Amygdala (tissue), 56 donors: ENCODE data around the gene FAM110C.
"Not testable (repeated sequence)": the region's sequence is repeated elsewhere in the genome, so short reads cannot be mapped to it uniquely, and the experiment has no call there.

ENCODE experiments used
- DNase-seq, 56 donors: peaks; one replicate each; lab custom pipeline; 2025; lab: John Stamatoyannopoulos, UW

The FAM110C gene

DNA sequence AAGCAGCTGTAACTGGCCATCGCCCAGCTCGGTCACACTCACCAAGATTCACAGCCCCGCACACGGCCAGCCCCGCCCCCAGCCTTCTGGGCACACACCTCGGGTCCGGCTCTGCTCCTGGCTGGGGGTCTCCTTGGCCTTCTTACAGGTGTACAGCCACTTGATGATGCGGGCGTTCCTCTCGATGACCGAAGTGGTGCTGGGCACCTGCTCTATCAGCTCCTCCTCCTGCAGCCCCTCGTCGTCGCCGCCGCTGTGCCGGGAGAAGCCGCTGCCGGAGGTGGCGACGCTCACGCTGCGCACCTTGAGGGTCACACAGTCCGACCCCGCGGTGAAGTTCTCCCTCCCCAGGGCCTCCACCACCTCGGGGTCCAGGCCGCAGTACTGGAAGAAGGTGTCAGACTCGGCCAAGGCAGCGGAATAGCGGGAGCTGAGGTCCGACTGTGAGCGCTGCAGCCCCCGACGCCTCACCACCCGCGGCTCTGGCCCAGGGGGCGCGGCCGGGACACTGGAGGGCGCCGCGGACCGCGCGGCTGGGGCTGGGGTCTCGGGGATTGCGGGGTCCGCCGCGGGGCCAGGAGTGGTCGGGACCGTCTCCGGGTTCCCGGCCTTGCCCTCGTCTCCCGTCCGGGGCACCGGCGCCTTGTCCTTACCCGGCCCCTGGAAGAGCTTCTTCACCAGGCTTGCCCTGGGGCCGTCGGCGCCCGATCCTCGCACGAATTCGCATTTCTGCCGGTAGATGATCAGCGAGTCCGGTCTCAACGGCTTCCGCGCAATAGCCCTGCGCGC, 769 bp downstream of the FAM110C start:
- peak in 2 of 56 donors; percentile 8 to 24 for DNase-seq

- no peak for DNase-seq
These were observed 1.5 kb downstream of the FAM110C start for GRCh38 chr2:44748-45341.

DNA sequence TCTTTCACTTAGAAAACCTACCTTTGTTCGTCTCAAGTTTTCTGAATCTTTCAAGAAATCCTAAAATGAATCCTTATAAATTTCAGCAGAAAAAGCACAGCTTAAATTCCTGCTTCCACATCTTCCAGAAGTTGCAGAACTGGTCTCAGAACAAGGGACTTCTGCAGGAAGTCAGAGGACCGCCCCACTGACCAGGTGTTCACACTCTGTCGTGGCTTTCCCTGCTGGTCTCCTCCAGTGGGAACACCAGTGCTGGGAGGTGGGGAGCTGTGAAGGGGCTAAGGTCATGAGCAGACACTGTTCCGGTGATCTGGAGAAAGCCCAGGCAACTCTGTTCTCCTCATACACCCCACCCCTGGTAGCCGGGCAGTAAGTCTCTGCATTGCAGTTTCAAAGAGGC, 3.5 kb downstream of the FAM110C start:
- DNase-seq = no peak

DNA sequence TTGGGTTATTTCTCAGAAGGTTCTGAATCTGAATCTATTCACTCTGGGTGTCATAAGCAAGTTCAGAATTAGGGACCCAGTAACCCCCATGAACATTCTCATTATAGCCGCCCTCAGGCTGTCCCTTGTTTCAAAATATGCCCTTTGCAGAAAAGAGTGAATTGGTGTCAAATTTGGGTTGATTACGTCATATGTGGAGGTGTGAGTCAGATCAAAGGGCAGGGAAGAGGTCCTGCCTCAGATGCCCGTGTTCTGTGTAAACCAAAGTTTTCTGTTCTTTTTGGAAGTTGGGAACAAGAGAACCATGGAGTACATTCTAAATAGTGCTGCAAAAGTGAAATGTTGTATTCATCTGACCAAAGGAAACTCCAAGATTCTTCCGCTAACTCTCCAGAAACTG, 5.8 kb downstream of the FAM110C start:
- no peak for DNase-seq

DNA sequence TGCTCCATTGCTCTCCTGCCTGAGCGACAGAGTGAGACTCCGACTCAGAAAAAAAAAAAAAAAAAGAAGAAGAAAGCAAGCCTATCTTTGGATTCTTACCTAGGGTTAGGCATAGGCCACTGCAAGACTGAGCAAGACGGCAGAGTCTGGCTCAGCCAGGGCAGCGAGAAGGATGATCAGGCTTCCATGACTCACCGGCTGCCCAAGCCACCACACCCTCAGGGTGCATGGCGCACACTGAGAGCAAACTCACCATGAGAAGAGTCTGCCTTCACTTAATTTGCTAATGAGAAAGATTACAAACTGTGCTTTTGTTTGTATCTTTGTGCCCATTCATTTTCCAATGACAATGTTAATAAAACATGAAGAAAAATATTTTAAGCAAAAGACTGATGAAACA, 8.2 kb downstream of the FAM110C start:
- DNase-seq = no peak

DNA sequence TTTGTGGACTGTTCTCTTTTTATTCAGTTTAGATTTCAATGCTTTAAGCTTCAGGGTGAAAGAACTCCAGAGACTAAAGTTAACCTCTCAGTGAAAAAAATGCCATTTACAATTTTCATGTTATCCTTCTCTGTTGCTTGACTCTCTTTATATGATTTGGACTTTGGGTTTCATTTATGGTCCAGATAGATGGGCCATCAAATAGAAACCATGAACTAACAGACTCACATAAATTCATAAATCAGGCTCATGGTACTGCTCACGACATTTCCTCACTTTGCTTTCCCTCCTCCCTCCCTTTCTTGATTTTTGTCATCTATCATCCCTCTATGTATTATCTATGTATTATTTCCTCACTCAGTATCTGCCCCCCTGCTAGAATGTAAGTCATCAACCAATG, 10.0 kb downstream of the FAM110C start:
- DNase-seq = no peak

DNA sequence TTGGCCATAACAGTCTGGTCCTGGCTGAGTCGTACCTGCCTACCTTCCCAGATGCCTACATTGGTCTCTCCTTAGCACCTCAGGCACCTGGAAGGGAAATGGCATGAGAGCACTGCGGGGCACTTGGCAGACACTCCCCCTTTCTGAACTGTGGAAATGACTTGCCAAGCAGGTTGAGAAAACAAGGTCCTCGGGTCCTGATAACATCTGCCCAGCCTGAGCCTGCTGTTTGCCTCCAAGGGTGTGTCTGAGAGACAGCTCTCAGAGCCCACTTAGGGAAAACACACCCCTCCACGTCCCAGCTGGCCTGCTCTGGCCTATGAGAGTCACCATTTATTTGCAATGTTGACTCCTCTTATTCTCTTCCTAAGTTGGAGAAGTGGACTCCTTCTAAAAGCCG, 10.5 kb downstream of the FAM110C start:
- DNase-seq = no peak

- no peak for DNase-seq
These were observed 12.7 kb downstream of the FAM110C start for GRCh38 chr2:33620-34019.

DNA sequence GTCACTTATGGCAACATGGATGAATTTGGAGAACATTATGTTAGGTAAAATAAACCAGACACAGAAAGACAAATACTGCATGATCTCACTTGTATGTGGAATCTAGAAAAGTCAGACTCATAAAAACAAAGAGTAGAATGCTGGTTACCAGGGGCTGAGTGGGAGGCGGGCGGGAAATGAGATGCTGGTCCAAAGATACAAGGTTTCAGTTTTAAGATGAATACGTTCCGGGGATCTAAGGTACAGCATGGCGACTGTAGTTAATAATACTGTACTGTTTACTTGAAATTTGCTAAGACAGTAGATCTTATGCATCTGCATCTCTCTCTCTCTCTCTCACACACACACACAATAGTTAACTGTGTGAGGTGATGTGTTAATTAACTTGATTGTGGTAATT, 14.2 kb downstream of the FAM110C start:
- no peak for DNase-seq

DNA sequence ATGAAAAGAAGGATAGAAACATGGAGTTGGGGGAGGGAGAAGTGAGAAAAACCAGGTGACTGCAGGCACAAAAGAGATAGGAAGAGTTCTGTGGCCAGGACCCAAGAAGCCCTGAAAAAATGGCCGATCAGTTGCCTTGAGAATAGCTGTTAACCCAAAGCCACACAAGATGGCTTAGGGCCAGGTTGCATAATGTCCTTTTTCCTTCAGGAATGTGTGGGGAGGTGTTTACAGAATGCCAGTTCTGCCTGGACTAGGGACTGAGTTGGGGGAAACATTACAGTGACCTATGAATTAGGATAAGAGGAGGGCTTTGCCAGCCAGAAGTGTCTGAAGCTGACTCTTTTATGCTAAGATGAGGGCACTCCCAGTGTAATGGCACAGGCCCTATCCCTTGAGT, 17.1 kb downstream of the FAM110C start:
- DNase-seq = no peak

DNA sequence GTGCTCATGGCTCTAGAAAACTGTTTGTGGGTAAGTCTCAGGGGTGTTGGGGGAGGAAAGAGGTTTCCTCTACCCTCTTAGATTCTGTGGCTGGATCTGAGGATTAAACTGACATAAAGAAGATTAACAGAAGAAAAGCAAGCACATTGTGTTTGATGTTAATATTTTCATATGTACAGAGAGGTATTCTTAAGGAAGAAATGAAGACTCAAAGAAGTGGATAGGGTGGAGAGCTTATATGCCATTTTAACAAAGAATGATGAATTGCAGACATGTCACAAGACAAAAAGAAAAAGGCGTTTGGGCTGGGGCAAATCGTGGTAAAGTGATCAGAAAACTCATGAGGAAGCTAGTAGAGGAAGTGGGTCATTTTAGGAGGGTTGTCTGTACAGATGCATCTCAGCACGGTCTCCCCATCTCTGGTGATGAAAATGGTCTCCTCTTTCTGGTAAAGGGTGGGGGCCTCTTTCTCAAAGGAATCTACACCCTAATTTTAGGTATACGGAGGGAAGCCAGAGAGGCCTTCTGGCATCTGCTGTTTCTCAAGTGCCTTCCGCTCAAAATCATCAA, 17.8 kb downstream of the FAM110C start:
- DNase-seq = no peak

DNA sequence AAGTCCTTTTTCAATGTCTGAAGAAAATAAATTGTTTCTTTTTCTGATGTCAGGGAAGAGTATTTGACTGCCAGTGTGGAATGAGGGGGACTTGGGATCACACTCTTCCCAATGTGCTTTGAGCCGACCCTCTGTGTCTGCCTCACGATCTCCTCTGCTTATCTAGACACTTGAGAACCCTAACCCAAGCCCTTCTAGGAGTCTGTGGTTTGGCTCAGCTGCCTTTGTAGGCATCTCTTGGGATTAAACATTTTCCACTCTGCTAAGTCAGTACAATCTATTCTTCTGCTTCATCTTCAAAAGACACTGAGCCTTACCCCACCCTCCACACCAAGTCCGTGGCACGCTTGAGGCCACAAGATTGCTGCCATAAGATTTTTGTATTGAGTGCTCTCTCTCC, 19.4 kb downstream of the FAM110C start:
- DNase-seq = no peak

GRCh38 chr2:25543-25942, 20.8 kb downstream of the FAM110C start:
- no peak for DNase-seq

GRCh38 chr2:24591-24990, 21.7 kb downstream of the FAM110C start:
- not testable (repeated sequence) for DNase-seq

GRCh38 chr2:24107-24506, 22.2 kb downstream of the FAM110C start:
- DNase-seq = no peak

DNA sequence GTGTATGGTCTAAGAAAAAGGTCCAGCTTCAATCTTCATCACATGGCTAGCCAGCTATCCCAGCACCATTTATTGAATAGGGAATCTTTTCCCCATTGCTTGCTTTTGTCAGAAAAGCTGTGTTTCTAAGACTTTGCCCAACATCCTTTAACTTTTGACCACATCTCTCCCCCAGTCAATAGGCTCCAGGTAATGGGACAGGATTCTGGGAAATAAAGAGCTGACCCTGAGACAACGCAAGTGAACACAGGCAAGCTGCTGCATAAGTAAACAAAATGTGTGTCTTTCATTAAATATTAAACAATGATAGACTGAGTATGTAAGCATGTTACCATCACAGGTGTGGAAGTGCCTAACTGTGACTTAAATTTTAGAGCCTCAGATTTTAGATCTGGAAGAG, 23.0 kb downstream of the FAM110C start:
- no peak for DNase-seq

GRCh38 chr2:22244-22643, 24.1 kb downstream of the FAM110C start:
- not testable (repeated sequence) for DNase-seq

GRCh38 chr2:20259-20658, 26.0 kb downstream of the FAM110C start:
- not testable (repeated sequence) for DNase-seq

DNA sequence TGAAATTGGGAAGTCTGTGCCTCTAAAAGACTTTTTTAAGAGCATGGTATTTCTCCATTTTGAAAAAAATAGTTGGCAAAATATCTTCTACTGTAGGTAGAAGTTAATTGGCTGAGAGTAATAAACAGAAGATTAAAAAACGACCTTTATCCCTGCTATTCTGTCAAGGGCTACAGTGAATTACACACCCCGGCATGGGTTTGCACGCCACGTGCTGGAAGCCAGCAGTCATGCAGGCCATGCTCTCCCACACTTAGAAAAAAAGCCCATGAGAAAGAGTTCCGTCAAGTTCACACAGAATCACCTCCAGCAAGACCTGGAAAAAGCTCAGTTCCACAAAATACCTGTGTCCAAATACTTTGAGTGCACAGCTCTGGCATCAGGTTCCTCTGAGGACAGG, 26.8 kb downstream of the FAM110C start:
- DNase-seq = no peak

DNA sequence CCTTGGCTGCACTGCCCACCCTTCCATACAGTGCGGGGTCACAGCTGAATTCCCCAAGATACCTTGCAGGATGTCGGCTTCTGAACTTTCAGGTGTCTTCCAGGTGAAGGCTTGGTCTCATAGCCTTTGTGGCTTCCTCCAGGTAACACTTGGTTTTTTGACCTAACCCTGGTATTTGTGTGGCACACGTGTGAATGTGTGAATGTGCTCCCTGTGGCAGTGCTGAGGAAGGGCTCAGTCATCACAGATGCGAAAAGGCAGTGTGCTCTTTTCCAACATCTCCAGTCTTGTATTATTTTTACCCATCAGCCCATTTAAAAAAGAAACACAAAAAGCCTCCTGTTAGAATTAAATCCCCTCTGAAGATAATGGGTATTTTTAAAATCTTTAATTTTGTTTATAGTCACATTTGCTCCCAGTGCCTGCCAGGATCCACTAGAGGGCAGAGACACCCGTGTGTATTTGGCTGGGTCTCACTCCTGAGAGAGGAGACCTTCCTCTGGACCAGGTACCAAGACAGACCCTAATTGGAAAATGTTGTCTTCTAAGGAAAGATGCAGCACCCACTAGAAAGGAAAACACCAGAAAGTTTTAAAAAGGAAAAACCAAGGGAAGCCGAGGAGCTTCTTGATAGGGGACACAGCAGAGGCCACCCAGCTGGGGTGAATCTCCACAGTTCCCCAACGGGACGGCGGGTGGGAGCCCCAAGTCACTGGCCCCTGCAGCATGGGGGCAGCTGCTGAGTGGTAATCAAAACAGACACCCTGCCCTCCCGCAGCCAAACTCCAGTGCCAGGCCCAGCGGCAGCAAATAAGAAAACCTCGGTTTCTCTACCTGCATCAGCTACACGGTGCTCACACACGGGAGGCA, 27.7 kb downstream of the FAM110C start:
- peak in 1 of 56 donors; percentile 5 for DNase-seq

DNA sequence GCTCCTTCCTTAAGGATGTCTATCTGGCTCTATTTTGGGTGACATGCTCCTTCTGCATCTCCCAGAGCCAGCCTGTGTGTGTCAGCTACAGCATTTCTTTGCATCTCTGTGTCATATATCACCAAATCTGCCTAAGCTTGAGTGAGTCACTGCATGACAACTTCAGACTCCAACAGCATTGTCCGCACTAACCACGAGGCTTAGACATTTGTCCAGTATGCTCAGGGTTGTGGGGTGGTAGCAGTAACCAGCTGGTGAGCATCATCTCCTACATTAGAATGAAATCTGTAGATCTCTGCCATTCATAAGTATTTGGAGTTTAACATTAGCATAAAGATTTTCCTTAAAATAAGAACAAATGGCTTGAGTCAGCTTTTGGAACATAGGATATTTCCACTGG, 30.4 kb downstream of the FAM110C start:
- DNase-seq = not testable (repeated sequence)
